Mucosa of descending colon (tissue), 3 donors: ENCODE measurements around the gene SLC4A7. TPM values are rescaled to one million over a fixed set of nuclear protein-coding genes. Genes with fewer than 3 reads are reported as not detected.

Source experiments
- ATAC-seq: fragments of 200-7000 bp; cut with Tn5 transposase; one replicate; pipeline ENCODE4 v1.9.1; 2020; ENCODE audit warnings: mild to moderate bottlenecking, moderate library complexity
- DNase-seq, 3 donors: peaks; one replicate each; pipeline ENCODE4 v3.0.0-alpha.2; 2020
- H3K36me3 ChIP-seq: fragments of 200-600 bp; one replicate; pipeline ENCODE4 v1.8.0; 2021; ENCODE audit warnings: low read depth, mild to moderate bottlenecking
- H3K4me1 ChIP-seq: fragments of 200-600 bp; one replicate; pipeline ENCODE4 v1.8.0; 2021; ENCODE audit warnings: low read depth, mild to moderate bottlenecking
- H3K4me3 ChIP-seq: fragments of 200-600 bp; one replicate; pipeline ENCODE4 v1.8.0; 2021; ENCODE audit warnings: mild to moderate bottlenecking
- H3K9me3 ChIP-seq: fragments of 200-600 bp; one replicate; pipeline ENCODE4 v1.8.0; 2021; ENCODE audit warnings: mild to moderate bottlenecking
- intact Hi-C, 2 donors: fragments of 100-400 bp; cut with DNase I in 1 of 2; cut with micrococcal nuclease in 1 of 2; formaldehyde crosslinking; loops; one replicate each; pipeline versions ENCODE4 v1.11.0 to v1.11.1; 2022; cut with DNase I, micrococcal nuclease
- total RNA-seq, 3 donors: library from RNA; stranded (reverse); fragmentation: NEBNext Ultra II Directional in 2 of 3; extraction: Animal tissue kit (Norgen Biotek cat#: 25700) in 2 of 3; gene quantifications; one replicate each; pipeline versions ENCODE4 v1.2.1 to v1.2.4, GENCODE V29; 2021 to 2023
- TF ChIP-seq, protein P1 (sequence below): fragments of 200-600 bp; IDR thresholded peaks from one replicate; pipeline ENCODE4 v1.8.0; 2022; ENCODE audit warnings: antibody characterized with exemption, mild to moderate bottlenecking
- donor health status: DM: no; HTN: no; CAD: no; lungs with moderate emphysema.
- donor health status: DM: no; HTN: no; CAD: no.
- donor health status: DM: no; HTN: yes; CAD: no.

The SLC4A7 gene
- total RNA-seq, 3 donors from 2014 or later = 21.2 to 43.3 (median 22.7) TPM

DNA sequence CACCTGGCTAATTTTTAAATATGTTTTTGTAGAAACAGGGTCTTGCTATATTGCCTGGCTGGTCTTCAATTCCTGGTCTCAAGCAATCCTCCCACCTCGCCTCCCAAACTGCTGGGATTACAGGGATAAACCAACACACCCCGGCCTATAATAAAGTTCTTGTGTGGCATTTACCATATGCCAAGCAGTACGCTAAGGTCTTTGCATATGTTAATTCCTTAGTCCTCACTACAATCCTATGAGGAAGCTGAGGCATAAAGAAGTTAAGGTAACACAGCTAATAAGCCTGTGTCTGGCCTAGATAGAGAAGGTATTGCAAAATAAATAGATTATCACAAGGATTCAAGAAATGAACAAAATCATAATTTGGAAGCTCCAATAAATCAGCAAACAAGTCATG lies 17.6 kb upstream of the SLC4A7 start:
- intact Hi-C loops = no loop called here
- DNase-seq = no peak
- H3K4me3 ChIP-seq = no peak overlapping the region
- no peaks in the 10 kb centered on the region for H3K36me3 ChIP-seq
- H3K9me3 ChIP-seq = no peaks in the 10 kb centered on the region
- peak; percentile 31 for ATAC-seq
- TF ChIP-seq, protein P1, sequence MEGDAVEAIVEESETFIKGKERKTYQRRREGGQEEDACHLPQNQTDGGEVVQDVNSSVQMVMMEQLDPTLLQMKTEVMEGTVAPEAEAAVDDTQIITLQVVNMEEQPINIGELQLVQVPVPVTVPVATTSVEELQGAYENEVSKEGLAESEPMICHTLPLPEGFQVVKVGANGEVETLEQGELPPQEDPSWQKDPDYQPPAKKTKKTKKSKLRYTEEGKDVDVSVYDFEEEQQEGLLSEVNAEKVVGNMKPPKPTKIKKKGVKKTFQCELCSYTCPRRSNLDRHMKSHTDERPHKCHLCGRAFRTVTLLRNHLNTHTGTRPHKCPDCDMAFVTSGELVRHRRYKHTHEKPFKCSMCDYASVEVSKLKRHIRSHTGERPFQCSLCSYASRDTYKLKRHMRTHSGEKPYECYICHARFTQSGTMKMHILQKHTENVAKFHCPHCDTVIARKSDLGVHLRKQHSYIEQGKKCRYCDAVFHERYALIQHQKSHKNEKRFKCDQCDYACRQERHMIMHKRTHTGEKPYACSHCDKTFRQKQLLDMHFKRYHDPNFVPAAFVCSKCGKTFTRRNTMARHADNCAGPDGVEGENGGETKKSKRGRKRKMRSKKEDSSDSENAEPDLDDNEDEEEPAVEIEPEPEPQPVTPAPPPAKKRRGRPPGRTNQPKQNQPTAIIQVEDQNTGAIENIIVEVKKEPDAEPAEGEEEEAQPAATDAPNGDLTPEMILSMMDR = no peak
- no peaks in the 10 kb centered on the region for H3K4me1 ChIP-seq

DNA sequence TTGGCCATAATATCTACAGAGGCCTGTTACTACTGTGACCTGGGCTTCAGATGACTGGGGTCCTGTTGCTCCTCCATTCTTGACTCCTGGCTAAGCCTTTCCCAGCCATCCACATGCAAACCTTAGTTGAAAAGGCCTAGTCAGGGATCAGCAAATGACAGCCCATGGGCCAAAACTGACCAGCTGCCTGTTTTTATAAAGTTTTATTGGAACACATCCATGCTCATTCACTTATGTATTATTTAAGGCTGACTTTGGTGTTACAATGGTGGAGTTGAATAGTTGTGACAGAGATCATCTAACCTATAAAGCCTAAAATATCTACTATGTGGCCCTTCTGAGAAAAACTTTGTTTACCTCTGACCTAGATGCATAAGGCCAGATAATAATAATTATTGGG lies 16.8 kb upstream of the SLC4A7 start:
- H3K4me1 ChIP-seq = no peaks in the 10 kb centered on the region
- DNase-seq (no peak), ATAC-seq (no peak)
- TF ChIP-seq, protein P1 = no peak
- intact Hi-C loops = no loop called here
- no peak overlapping the region for H3K4me3 ChIP-seq
- no peaks in the 10 kb centered on the region for H3K36me3 ChIP-seq
- no peaks in the 10 kb centered on the region for H3K9me3 ChIP-seq

DNA sequence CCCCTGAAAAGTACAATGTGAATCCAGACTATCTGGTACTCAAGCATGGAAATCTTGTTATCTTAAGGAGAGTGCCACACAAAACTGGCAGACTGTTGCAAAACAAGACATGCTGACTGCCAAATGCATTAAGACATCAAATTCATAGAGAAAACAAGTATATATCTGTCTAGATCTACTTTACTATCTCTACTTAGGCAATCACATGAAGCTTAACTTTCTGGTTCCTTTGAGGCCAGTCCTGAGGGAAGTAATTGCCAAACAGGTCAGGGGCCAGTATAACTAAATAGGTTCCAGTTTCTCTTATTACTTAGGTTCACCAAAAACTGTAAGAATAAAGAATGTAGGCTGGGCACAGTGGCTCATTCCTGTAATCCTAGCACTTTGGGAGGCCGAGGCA lies 15.9 kb upstream of the SLC4A7 start:
- Histone ChIP-seq H3K4me1 (no peaks in the 10 kb centered on the region), H3K9me3 (no peaks in the 10 kb centered on the region), H3K36me3 (no peaks in the 10 kb centered on the region), H3K4me3 (no peak overlapping the region)
- DNase-seq = no peak
- TF ChIP-seq, protein P1 = no peak
- intact Hi-C loops = no loop called here
- no peak for ATAC-seq

DNA sequence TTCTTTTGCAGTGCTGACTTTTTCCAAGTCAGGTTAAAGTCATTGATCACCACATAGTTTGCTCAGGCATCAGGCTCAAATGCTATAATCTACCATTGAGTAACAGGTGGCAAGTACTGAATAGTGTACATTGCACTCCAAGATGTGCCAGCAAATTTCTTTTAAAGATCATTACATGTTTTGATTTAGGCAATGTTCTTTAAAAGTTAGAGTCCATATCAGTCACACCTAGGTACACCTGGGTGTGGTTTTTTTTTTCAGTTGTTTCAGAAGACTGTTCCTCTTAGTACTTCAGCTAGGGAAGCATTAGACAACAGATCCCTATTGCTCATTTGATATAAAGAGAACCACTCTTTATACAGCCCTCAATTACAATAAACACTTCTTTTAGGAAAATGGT lies 10.6 kb upstream of the SLC4A7 start:
- TF ChIP-seq, protein P1 = no peak
- peak; percentile 75 for ATAC-seq
- Histone ChIP-seq H3K4me1 (no peaks in the 10 kb centered on the region), H3K36me3 (no peaks in the 10 kb centered on the region), H3K4me3 (no peak overlapping the region), H3K9me3 (no peaks in the 10 kb centered on the region)
- no peak for DNase-seq
- intact Hi-C loops = no loop called here

DNA sequence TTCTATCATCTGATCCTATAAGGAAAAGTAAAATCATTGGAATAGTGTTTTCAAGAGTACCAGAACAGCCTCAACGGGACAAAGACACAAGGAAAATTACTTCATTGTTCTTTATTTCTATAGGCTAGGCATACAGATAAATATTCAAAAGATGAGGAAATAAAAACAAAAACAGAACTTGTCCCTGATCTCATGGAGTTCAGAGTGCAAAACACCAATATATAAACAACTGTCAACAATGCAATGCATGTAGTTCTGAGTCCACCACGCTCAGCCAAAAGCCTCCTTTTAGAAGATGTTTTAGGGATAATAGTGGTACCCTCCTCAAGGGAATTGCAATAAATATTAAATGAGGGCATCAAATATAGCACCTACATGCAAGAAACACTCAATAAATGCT lies 4.6 kb upstream of the SLC4A7 start:
- Histone ChIP-seq H3K4me3 (no peak overlapping the region), H3K36me3 (peaks cover 4% of the 10 kb centered on the region), H3K9me3 (no peaks in the 10 kb centered on the region), H3K4me1 (no peaks in the 10 kb centered on the region)
- intact Hi-C loops = loop anchor here in 1 of 2 donors (10.0 kb wide), 1 partner anchor 186 kb away; no protein-coding TSS in a partner anchor
- no peak for DNase-seq
- ATAC-seq = no peak
- TF ChIP-seq, protein P1 = no peak

DNA sequence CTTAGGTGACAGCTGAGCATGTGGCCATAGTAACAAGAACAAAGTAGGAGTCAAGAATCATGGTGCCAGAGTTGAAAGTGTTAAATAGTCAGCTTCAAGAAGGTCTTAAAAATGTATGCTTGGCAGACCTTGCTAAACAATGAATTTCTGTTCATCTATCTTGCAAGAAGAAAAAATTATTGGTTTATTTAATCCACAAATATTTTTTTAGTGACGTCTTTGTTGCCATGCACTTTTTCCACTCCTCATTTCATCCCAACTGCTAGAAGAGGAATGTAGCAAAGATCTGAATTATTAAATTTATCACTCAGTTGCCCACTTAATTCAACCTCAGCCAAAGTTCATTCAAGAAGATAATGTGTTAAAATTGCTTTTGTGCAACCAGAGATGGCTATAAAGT lies 3.2 kb upstream of the SLC4A7 start:
- no peaks in the 10 kb centered on the region for H3K9me3 ChIP-seq
- peaks cover 4% of the 10 kb centered on the region for H3K36me3 ChIP-seq
- no peak overlapping the region for H3K4me3 ChIP-seq
- no peaks in the 10 kb centered on the region for H3K4me1 ChIP-seq
- TF ChIP-seq, protein P1 = no peak
- intact Hi-C loops = loop anchor here in 1 of 2 donors (10.0 kb wide), 1 partner anchor 187 kb away; no protein-coding TSS in a partner anchor
- DNase-seq = no peak
- ATAC-seq = no peak
